Activated naive CD4-positive, alpha-beta T cell treated with Interleukin-2 at 50 U/mL for 16 hours (primary cell): Measurements from ENCODE around the gene MED27.

Experiments used
- DNase-seq: peaks from one replicate; pipeline ENCODE4 v3.0.0-alpha.2; 2020

Gene MED27

GRCh38 chr9:131831380-131832165, 248.1 kb downstream of the MED27 start:
- no peak for DNase-seq

- no peak for DNase-seq
Observed at GRCh38 chr9:131827821-131828369, 251.8 kb downstream of the MED27 start.

- no peak for DNase-seq
Observed at GRCh38 chr9:131826966-131827525, 252.6 kb downstream of the MED27 start.

GRCh38 chr9:131826053-131826452, 253.6 kb downstream of the MED27 start:
- no peak for DNase-seq

- DNase-seq = no peak
Observed at GRCh38 chr9:131824953-131825495, 254.6 kb downstream of the MED27 start.

- no peak for DNase-seq
Observed at GRCh38 chr9:131824155-131824594, 255.5 kb downstream of the MED27 start.

GRCh38 chr9:131823701-131824146, 255.9 kb downstream of the MED27 start:
- DNase-seq = no peak

GRCh38 chr9:131818089-131818488, 261.6 kb downstream of the MED27 start:
- DNase-seq = no peak

GRCh38 chr9:131817627-131818026, 262.0 kb downstream of the MED27 start:
- no peak for DNase-seq

- DNase-seq = no peak
Observed at GRCh38 chr9:131817073-131817472, 262.6 kb downstream of the MED27 start.

GRCh38 chr9:131815970-131816873, 263.4 kb downstream of the MED27 start:
- DNase-seq = no peak

- no peak for DNase-seq
Observed at GRCh38 chr9:131814707-131815106, 265.0 kb downstream of the MED27 start.

GRCh38 chr9:131813116-131813515, 266.6 kb downstream of the MED27 start:
- no peak for DNase-seq

- DNase-seq = no peak
Observed at GRCh38 chr9:131812116-131812790, 267.4 kb downstream of the MED27 start.

- no peak for DNase-seq
Observed at GRCh38 chr9:131811405-131811804, 268.3 kb downstream of the MED27 start.

GRCh38 chr9:131810351-131811170, 269.1 kb downstream of the MED27 start:
- no peak for DNase-seq
